ENCODE data around the gene UBE4B.

UBE4B gene

GRCh38 chr1:10117132-10117531 lies 84.4 kb downstream of the UBE4B start:
- DNase-seq (ENCODE audit: low read depth) = no peak

- no peak for DNase-seq (ENCODE audit: low read depth)
Observed at GRCh38 chr1:10117865-10118264, 85.1 kb downstream of the UBE4B start.

- DNase-seq (ENCODE audit: low read depth) = no peak
Observed at GRCh38 chr1:10121688-10122087, 88.9 kb downstream of the UBE4B start.

- DNase-seq (ENCODE audit: low read depth) = no peak
Observed at GRCh38 chr1:10122926-10123325, 90.2 kb downstream of the UBE4B start.

- no peak for DNase-seq (ENCODE audit: low read depth)
Observed at GRCh38 chr1:10128101-10128765, 95.5 kb downstream of the UBE4B start.

GRCh38 chr1:10132316-10132715 lies 99.6 kb downstream of the UBE4B start:
- DNase-seq (ENCODE audit: low read depth) = no peak

GRCh38 chr1:10132852-10133251 lies 100.1 kb downstream of the UBE4B start:
- DNase-seq (ENCODE audit: low read depth) = no peak

- no peak for DNase-seq (ENCODE audit: low read depth)
Observed at GRCh38 chr1:10140981-10141380, 108.2 kb downstream of the UBE4B start.

- no peak for DNase-seq (ENCODE audit: low read depth)
Observed at GRCh38 chr1:10143961-10144485, 111.3 kb downstream of the UBE4B start.

- DNase-seq (ENCODE audit: low read depth) = no peak
Observed at GRCh38 chr1:10146391-10146790, 113.6 kb downstream of the UBE4B start.

GRCh38 chr1:10149231-10149630 lies 116.5 kb downstream of the UBE4B start:
- no peak for DNase-seq (ENCODE audit: low read depth)

GRCh38 chr1:10152709-10153284 lies 120.0 kb downstream of the UBE4B start:
- no peak for DNase-seq (ENCODE audit: low read depth)

GRCh38 chr1:10155087-10155712 lies 122.4 kb downstream of the UBE4B start:
- DNase-seq (ENCODE audit: low read depth) = no peak

GRCh38 chr1:10160173-10160572 lies 127.4 kb downstream of the UBE4B start:
- DNase-seq (ENCODE audit: low read depth) = no peak

- DNase-seq (ENCODE audit: low read depth) = no peak
Observed at GRCh38 chr1:10160907-10161490, 128.2 kb downstream of the UBE4B start.

GRCh38 chr1:10161541-10162290 lies 129.0 kb downstream of the UBE4B start:
- no peak for DNase-seq (ENCODE audit: low read depth)

GRCh38 chr1:10168912-10169514 lies 136.3 kb downstream of the UBE4B start:
- no peak for DNase-seq (ENCODE audit: low read depth)

- no peak for DNase-seq (ENCODE audit: low read depth)
Observed at GRCh38 chr1:10170239-10170574, 137.4 kb downstream of the UBE4B start.

GRCh38 chr1:10171105-10171767 lies 138.5 kb downstream of the UBE4B start:
- no peak for DNase-seq (ENCODE audit: low read depth)

GRCh38 chr1:10171995-10172669 lies 139.4 kb downstream of the UBE4B start:
- DNase-seq (ENCODE audit: low read depth) = no peak

- no peak for DNase-seq (ENCODE audit: low read depth)
Observed at GRCh38 chr1:10173582-10173981, 140.8 kb downstream of the UBE4B start.
